Neural cell (in vitro differentiated cells): Measurements from ENCODE around the gene ZNF80. TPM values are rescaled to one million over a fixed set of nuclear protein-coding genes. Genes with fewer than 3 reads are reported as not detected.

Experiments used
- H2AFZ ChIP-seq: fragments of 200-600, 300-800 bp; sonication (generic), shearing (Covaris generic); 2 replicates; pipeline ENCODE4 v1.6.0; 2014; ENCODE audit warnings: low read depth, mild to moderate bottlenecking, antibody characterized with exemption, low read length, moderate library complexity
- H3F3A ChIP-seq: fragments of 200-600 bp; shearing (Covaris generic); 2 replicates; pipeline ENCODE4 v1.6.1; 2016; ENCODE audit warnings: mild to moderate bottlenecking, moderate library complexity, mixed read lengths, antibody characterized with exemption, low read length; ENCODE audit not compliant: insufficient read depth, poor library complexity, severe bottlenecking
- H3K27ac ChIP-seq: fragments of 200-600, 300-800 bp; sonication (generic), shearing (Covaris generic); 2 replicates; pipeline ENCODE4 v1.5.1; 2014; ENCODE audit warnings: mild to moderate bottlenecking, low read length, moderate library complexity
- H3K27me3 ChIP-seq: fragments of 300-800, 200-600 bp; sonication (generic), shearing (Covaris generic); 2 replicates; pipeline ENCODE4 v1.6.0; 2014; ENCODE audit warnings: mild to moderate bottlenecking, low read depth, low read length, moderate library complexity; ENCODE audit not compliant: insufficient read depth
- H3K36me3 ChIP-seq: fragments of 300-800, 200-600 bp; sonication (generic), shearing (Covaris generic); 2 replicates; pipeline ENCODE4 v1.5.1; 2014; ENCODE audit warnings: mild to moderate bottlenecking, antibody characterized with exemption, low read length, moderate library complexity; ENCODE audit not compliant: insufficient read depth
- H3K4me2 ChIP-seq: fragments of 300-800, 200-600 bp; sonication (generic), shearing (Covaris generic); 2 replicates; pipeline ENCODE4 v1.6.0; 2014; ENCODE audit warnings: mild to moderate bottlenecking, low read length
- H3K4me3 ChIP-seq: fragments of 300-800, 200-600 bp; sonication (generic), shearing (Covaris generic); 2 replicates; pipeline ENCODE4 v1.5.1; 2014; ENCODE audit warnings: mild to moderate bottlenecking, low read length, moderate library complexity
- H3K79me2 ChIP-seq: fragments of 200-600 bp; shearing (Covaris generic); replicated peaks from 2 replicates; pipeline ENCODE4 v1.6.0; 2014; ENCODE audit warnings: mild to moderate bottlenecking, low read length, moderate library complexity; ENCODE audit not compliant: insufficient read depth
- H3K9ac ChIP-seq: fragments of 300-800, 200-600 bp; sonication (generic), shearing (Covaris generic); 2 replicates; pipeline ENCODE4 v1.6.1; 2016; ENCODE audit warnings: mild to moderate bottlenecking, low read length, mixed read lengths
- H3K9me2 ChIP-seq: fragments of 200-600 bp; shearing (Covaris generic); 2 replicates; pipeline ENCODE4 v1.6.1; 2016; ENCODE audit warnings: mild to moderate bottlenecking, low read length, mixed read lengths; ENCODE audit not compliant: insufficient read depth
- H3K9me3 ChIP-seq: fragments of 200-600, 300-800 bp; sonication (generic), shearing (Covaris generic); 2 replicates; pipeline ENCODE4 v1.6.1; 2016; ENCODE audit warnings: mild to moderate bottlenecking, mixed run types, low read length, moderate library complexity, mixed read lengths
- H4K20me1 ChIP-seq: fragments of 200-600 bp; shearing (Covaris generic); 2 replicates; pipeline ENCODE4 v1.6.1; 2016; ENCODE audit warnings: mild to moderate bottlenecking, mixed run types; ENCODE audit not compliant: insufficient read depth
- EP300 ChIP-seq: fragments of 450-650 bp; conservative IDR thresholded peaks from 2 replicates; pipeline ENCODE4 v1.6.1; 2014; ENCODE audit warnings: antibody characterized with exemption, mild to moderate bottlenecking, moderate library complexity; ENCODE audit not compliant: poor library complexity, severe bottlenecking
- EZH2 ChIP-seq: fragments of 200-600, 300-800 bp; shearing (Covaris generic), sonication (generic); IDR thresholded peaks from 2 replicates; pipeline ENCODE4 v1.6.1; 2014; ENCODE audit warnings: antibody characterized with exemption, low read length, borderline replicate concordance, mild to moderate bottlenecking; ENCODE audit not compliant: insufficient read depth, poor library complexity, severe bottlenecking
- MXI1 ChIP-seq: fragments of 450-650 bp; conservative IDR thresholded peaks from 2 replicates; pipeline ENCODE4 v1.6.1; 2014; ENCODE audit warnings: antibody characterized with exemption, mild to moderate bottlenecking; ENCODE audit not compliant: poor library complexity, severe bottlenecking
- POLR2AphosphoS5 ChIP-seq: IDR thresholded peaks from 2 replicates; pipeline ENCODE4 v1.6.1; 2012
- RAD21 ChIP-seq: fragments of 450-650 bp; conservative IDR thresholded peaks from 2 replicates; pipeline ENCODE4 v1.6.1; 2014; ENCODE audit warnings: antibody characterized with exemption, mild to moderate bottlenecking, moderate library complexity
- SMC3 ChIP-seq: fragments of 450-650 bp; conservative IDR thresholded peaks from 2 replicates; pipeline ENCODE4 v1.6.1; 2014; ENCODE audit warnings: antibody characterized with exemption, mild to moderate bottlenecking, moderate library complexity; ENCODE audit not compliant: poor library complexity
- TAF1 ChIP-seq: IDR thresholded peaks from 2 replicates; pipeline ENCODE4 v1.6.1; 2012; ENCODE audit warnings: low read depth
- polyA plus RNA-seq: library from polyadenylated mRNA; depleted of rRNA; stranded (reverse); fragments of >200 nt; gene quantifications from 2 replicates; pipeline ENCODE4 v1.2.3, GENCODE V29; 2014
- TF ChIP-seq, protein P1 (sequence below): IDR thresholded peaks from 2 replicates; pipeline ENCODE4 v1.6.1; 2012; ENCODE audit warnings: borderline replicate concordance
- TF ChIP-seq, protein P2 (sequence below): fragments of 450-650 bp; IDR thresholded peaks from 2 replicates; pipeline ENCODE4 v1.5.1; 2014; ENCODE audit warnings: antibody characterized with exemption, mild to moderate bottlenecking, moderate library complexity; ENCODE audit not compliant: poor library complexity, severe bottlenecking

The ZNF80 gene
- polyA plus RNA-seq, 1 donor from 2014 or later = 0.17 TPM

DNA sequence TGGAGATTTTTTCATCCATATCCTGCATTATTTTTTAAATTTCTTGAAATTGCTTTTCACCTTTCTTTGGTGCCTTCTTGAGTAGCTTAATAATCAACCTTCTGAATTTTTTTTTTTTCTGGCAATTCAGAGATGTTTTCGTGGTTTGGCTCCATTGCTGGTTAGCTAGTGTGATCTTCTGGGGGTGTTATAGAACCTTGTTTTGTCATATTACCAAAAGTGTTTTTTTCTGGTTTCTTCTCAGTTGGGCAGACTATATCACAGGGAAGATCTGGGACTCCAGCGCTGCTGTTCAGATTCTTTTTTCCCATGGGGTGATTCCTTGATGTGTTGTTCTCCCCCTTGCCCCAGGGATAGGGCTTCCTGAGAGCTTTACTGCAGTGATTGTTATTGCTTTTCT lies 32.6 kb upstream of the ZNF80 start:
- Histone ChIP-seq H3K27me3 (no peaks in the 10 kb centered on the region), H3K9me2 (no peaks in the 10 kb centered on the region), H3K4me2 (no peak overlapping the region), H3K36me3 (no peaks in the 10 kb centered on the region), H3K79me2 (no peaks in the 10 kb centered on the region), H2AFZ (no peak overlapping the region), H4K20me1 (no peaks in the 10 kb centered on the region), H3K9ac (no peak overlapping the region), H3F3A (no peaks in the 10 kb centered on the region), H3K4me3 (no peak overlapping the region), H3K9me3 (no peaks in the 10 kb centered on the region), H3K27ac (no peak overlapping the region)
- TF ChIP-seq POLR2AphosphoS5 = no peak
- no peak for TF ChIP-seq TAF1
- TF ChIP-seq MXI1 = no peak
- TF ChIP-seq, protein P1, sequence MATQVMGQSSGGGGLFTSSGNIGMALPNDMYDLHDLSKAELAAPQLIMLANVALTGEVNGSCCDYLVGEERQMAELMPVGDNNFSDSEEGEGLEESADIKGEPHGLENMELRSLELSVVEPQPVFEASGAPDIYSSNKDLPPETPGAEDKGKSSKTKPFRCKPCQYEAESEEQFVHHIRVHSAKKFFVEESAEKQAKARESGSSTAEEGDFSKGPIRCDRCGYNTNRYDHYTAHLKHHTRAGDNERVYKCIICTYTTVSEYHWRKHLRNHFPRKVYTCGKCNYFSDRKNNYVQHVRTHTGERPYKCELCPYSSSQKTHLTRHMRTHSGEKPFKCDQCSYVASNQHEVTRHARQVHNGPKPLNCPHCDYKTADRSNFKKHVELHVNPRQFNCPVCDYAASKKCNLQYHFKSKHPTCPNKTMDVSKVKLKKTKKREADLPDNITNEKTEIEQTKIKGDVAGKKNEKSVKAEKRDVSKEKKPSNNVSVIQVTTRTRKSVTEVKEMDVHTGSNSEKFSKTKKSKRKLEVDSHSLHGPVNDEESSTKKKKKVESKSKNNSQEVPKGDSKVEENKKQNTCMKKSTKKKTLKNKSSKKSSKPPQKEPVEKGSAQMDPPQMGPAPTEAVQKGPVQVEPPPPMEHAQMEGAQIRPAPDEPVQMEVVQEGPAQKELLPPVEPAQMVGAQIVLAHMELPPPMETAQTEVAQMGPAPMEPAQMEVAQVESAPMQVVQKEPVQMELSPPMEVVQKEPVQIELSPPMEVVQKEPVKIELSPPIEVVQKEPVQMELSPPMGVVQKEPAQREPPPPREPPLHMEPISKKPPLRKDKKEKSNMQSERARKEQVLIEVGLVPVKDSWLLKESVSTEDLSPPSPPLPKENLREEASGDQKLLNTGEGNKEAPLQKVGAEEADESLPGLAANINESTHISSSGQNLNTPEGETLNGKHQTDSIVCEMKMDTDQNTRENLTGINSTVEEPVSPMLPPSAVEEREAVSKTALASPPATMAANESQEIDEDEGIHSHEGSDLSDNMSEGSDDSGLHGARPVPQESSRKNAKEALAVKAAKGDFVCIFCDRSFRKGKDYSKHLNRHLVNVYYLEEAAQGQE = no peak
- TF ChIP-seq EZH2 = no peak
- TF ChIP-seq, protein P2, sequence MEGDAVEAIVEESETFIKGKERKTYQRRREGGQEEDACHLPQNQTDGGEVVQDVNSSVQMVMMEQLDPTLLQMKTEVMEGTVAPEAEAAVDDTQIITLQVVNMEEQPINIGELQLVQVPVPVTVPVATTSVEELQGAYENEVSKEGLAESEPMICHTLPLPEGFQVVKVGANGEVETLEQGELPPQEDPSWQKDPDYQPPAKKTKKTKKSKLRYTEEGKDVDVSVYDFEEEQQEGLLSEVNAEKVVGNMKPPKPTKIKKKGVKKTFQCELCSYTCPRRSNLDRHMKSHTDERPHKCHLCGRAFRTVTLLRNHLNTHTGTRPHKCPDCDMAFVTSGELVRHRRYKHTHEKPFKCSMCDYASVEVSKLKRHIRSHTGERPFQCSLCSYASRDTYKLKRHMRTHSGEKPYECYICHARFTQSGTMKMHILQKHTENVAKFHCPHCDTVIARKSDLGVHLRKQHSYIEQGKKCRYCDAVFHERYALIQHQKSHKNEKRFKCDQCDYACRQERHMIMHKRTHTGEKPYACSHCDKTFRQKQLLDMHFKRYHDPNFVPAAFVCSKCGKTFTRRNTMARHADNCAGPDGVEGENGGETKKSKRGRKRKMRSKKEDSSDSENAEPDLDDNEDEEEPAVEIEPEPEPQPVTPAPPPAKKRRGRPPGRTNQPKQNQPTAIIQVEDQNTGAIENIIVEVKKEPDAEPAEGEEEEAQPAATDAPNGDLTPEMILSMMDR = no peak
- TF ChIP-seq RAD21 = no peak
- no peak for TF ChIP-seq EP300
- no peak for TF ChIP-seq SMC3

DNA sequence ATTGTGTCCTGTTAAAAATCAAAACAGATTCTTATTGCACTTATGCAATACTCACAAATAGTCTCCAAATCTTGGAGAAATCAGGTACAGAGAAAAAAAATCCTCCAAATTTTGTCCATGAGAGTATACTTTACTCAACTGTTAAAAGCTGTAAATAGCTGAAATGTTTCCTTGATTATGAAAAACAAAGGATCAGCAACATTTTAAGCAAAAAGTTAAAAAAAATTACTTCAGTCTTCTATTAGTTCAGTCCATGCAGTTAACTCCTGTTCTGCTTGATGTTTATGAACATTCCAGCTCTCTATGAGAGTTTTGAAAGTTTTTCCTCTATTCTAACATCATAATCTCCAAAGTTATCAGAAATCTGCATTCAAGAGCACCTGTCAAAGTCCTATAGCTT lies 22.8 kb upstream of the ZNF80 start:
- Histone ChIP-seq H3K4me2 (no peak overlapping the region), H3K36me3 (no peaks in the 10 kb centered on the region), H3K79me2 (no peaks in the 10 kb centered on the region), H3K4me3 (no peak overlapping the region), H3K9me2 (no peaks in the 10 kb centered on the region), H4K20me1 (no peaks in the 10 kb centered on the region), H3F3A (no peaks in the 10 kb centered on the region), H3K9me3 (no peaks in the 10 kb centered on the region), H2AFZ (no peak overlapping the region), H3K27ac (no peak overlapping the region), H3K27me3 (no peaks in the 10 kb centered on the region), H3K9ac (no peak overlapping the region)
- TF ChIP-seq MXI1 = no peak

- Histone ChIP-seq H4K20me1 (no peaks in the 10 kb centered on the region), H3K9me3 (no peaks in the 10 kb centered on the region), H3F3A (no peaks in the 10 kb centered on the region), H3K4me3 (no peak overlapping the region), H3K27me3 (no peaks in the 10 kb centered on the region), H2AFZ (no peak overlapping the region), H3K36me3 (no peaks in the 10 kb centered on the region), H3K79me2 (no peaks in the 10 kb centered on the region), H3K9me2 (no peaks in the 10 kb centered on the region), H3K9ac (no peak overlapping the region), H3K4me2 (no peak overlapping the region), H3K27ac (no peak overlapping the region)
- TF ChIP-seq TAF1 = no peak
- no peak for TF ChIP-seq EP300
- TF ChIP-seq RAD21 = no peak
- TF ChIP-seq SMC3 = no peak
- TF ChIP-seq, protein P2 = no peak
- TF ChIP-seq MXI1 = no peak
- no peak for TF ChIP-seq EZH2
- TF ChIP-seq, protein P1 = no peak
- no peak for TF ChIP-seq POLR2AphosphoS5
Measured at GRCh38 chr3:114259566-114259965, 22.2 kb upstream of the ZNF80 start.
